HepG2 (cell line): ENCODE measurements around the gene DCAF6. TPM values are rescaled to one million over a fixed set of nuclear protein-coding genes. Genes with fewer than 3 reads are reported as not detected.

ENCODE experiments used
- ATAC-seq: fragments of 200-7000 bp; cut with Tn5 transposase; 3 replicates; pipeline ENCODE4 v1.9.1; 2020; ENCODE audit warnings: mild to moderate bottlenecking, moderate library complexity
- BruUV-seq: library from RNA; stranded (reverse); fragments of 400-500 nt; replicated peaks from 2 replicates; lab custom pipeline; 2021; lab: Mats Ljungman, UMichigan
- CTCF ChIA-PET: fragments of 300-600 bp; formaldehyde crosslinking; extraction: SDS; loops from one replicate; lab custom pipeline; 2021; ENCODE audit warnings: low total read pairs, inconsistent platforms, low intra/inter-chr PET ratio; lab: Yijun Ruan, JAX
- POLR2A ChIA-PET: fragments of 350-600 bp; sonication (Branson Sonifier 250); formaldehyde crosslinking; loops from one replicate; lab custom pipeline; 2020; ENCODE audit warnings: antibody characterized with exemption, inconsistent platforms; lab: Yijun Ruan, JAX
- DNase-seq: peaks from one replicate; pipeline ENCODE4 v3.0.0-alpha.2; 2015; ENCODE audit warnings: low spot score
- FAIRE-seq: peaks from 3 replicates; lab custom pipeline; 2011; peaks lifted over from hg19 to GRCh38; lab: Jason Lieb, UNC
- H2AFZ ChIP-seq: one replicate; pipeline ENCODE4 v1.6.1; 2011; ENCODE audit warnings: low read length, inconsistent platforms
- H3K27ac ChIP-seq: fragments of 300-600 bp; 3 replicates; pipeline ENCODE4 v1.8.0; 2011; ENCODE audit warnings: mixed run types, mild to moderate bottlenecking, mixed read lengths, low read length, inconsistent platforms; ENCODE audit not compliant: insufficient read depth; ENCODE audit errors: extremely low read length
- H3K27me3 ChIP-seq, 2 experiments: fragments of 200-600 bp in 1 of 2; 2 replicates in 1 of 2; 3 replicates in 1 of 2; pipeline versions ENCODE4 v1.6.0 to v1.8.0; 2011; ENCODE audit warnings: low read length in 2 of 2, mild to moderate bottlenecking in 2 of 2, moderate library complexity in 2 of 2, inconsistent platforms in 1 of 2; ENCODE audit not compliant: insufficient read depth in 2 of 2, control insufficient read depth in 1 of 2
- H3K36me3 ChIP-seq, 2 experiments: fragments of 200-600 bp in 1 of 2; replicated peaks in 1 of 2; 2 replicates in 1 of 2; 3 replicates in 1 of 2; pipeline versions ENCODE4 v1.5.1 to v1.8.0; 2011; ENCODE audit warnings: low read length in 2 of 2, inconsistent platforms in 1 of 2; ENCODE audit not compliant: insufficient read depth in 2 of 2, control insufficient read depth in 1 of 2
- H3K4me1 ChIP-seq: 2 replicates; pipeline ENCODE4 v1.5.1; 2012; ENCODE audit warnings: low read length, inconsistent platforms; ENCODE audit not compliant: insufficient read depth
- H3K4me2 ChIP-seq: 2 replicates; pipeline ENCODE4 v1.6.0; 2011; ENCODE audit warnings: low read depth, low read length, inconsistent platforms
- H3K4me3 ChIP-seq, 3 experiments: fragments of 200-600 bp in 1 of 3; sonication (generic), shearing (Covaris generic) in 1 of 3; replicated peaks in 1 of 3; 2 replicates each; pipeline ENCODE4 v1.5.1; 2011 to 2016; ENCODE audit warnings: low read length in 3 of 3, inconsistent platforms in 2 of 3, low read depth in 2 of 3, mild to moderate bottlenecking in 2 of 3, control low read depth in 1 of 3, mixed read lengths in 1 of 3; ENCODE audit not compliant: insufficient read depth in 1 of 3
- H3K79me2 ChIP-seq: one replicate; pipeline ENCODE4 v1.6.1; 2011; ENCODE audit warnings: low read length, inconsistent platforms; ENCODE audit not compliant: insufficient read depth
- H3K9ac ChIP-seq: 2 replicates; pipeline ENCODE4 v1.6.0; 2011; ENCODE audit warnings: mild to moderate bottlenecking, low read depth, low read length, inconsistent platforms; ENCODE audit not compliant: insufficient read depth
- H3K9me3 ChIP-seq: 2 replicates; pipeline ENCODE4 v1.5.1; 2012; ENCODE audit warnings: mild to moderate bottlenecking, low read length
- H4K20me1 ChIP-seq: 2 replicates; pipeline ENCODE4 v1.6.0; 2011; ENCODE audit warnings: inconsistent platforms, mild to moderate bottlenecking, low read length, moderate library complexity; ENCODE audit not compliant: insufficient read depth
- CHD4 ChIP-seq: fragments of 200-600 bp; sonication (generic); IDR thresholded peaks from 2 replicates; pipeline ENCODE4 v1.7.0; 2017; ENCODE audit warnings: mild to moderate bottlenecking, low read length, borderline replicate concordance
- HOXD1 ChIP-seq: sonication (generic); formaldehyde crosslinking; IDR thresholded peaks from 2 replicates; pipeline ENCODE4 v1.5.0; 2020; ENCODE audit warnings: missing genetic modification reagents
- KDM1A ChIP-seq: IDR thresholded peaks from 2 replicates; pipeline ENCODE4 v1.6.1; 2016; ENCODE audit warnings: missing compliant biosample characterization
- NFIB ChIP-seq: sonication (generic); formaldehyde crosslinking; IDR thresholded peaks from 2 replicates; pipeline ENCODE4 v1.9.0; 2021; ENCODE audit warnings: missing genetic modification reagents, mild to moderate bottlenecking, borderline replicate concordance
- NR2F1 ChIP-seq, 2 experiments: fragments of 450-650 bp in 1 of 2; formaldehyde crosslinking in 1 of 2; IDR thresholded peaks; 2 replicates each; pipeline versions ENCODE4 v1.5.0 to v1.6.1; 2016 to 2020; ENCODE audit warnings: mild to moderate bottlenecking in 1 of 2, missing compliant biosample characterization in 1 of 2, missing genetic modification reagents in 1 of 2, moderate library complexity in 1 of 2
- NR2F6 ChIP-seq, 2 experiments: IDR thresholded peaks; 2 replicates each; pipeline ENCODE4 v1.6.1; 2016; ENCODE audit warnings: antibody characterized with exemption in 1 of 2, mild to moderate bottlenecking in 1 of 2
- POLR2A ChIP-seq, 2 experiments: IDR thresholded peaks; 2 replicates each; pipeline ENCODE4 v1.6.1; 2011; ENCODE audit warnings: low read depth in 2 of 2, low read length in 2 of 2, mild to moderate bottlenecking in 1 of 2, moderate library complexity in 1 of 2; ENCODE audit not compliant: insufficient read depth in 1 of 2
- PPARG ChIP-seq: conservative IDR thresholded peaks from 2 replicates; pipeline ENCODE4 v1.6.1; 2016; ENCODE audit warnings: missing biosample characterization, missing genetic modification reagents
- RCOR2 ChIP-seq: IDR thresholded peaks from 2 replicates; pipeline ENCODE4 v1.6.1; 2016; ENCODE audit warnings: missing biosample characterization, missing genetic modification reagents
- ZBTB20 ChIP-seq: sonication (generic); formaldehyde crosslinking; IDR thresholded peaks from 2 replicates; pipeline ENCODE4 v1.8.1; 2023; ENCODE audit warnings: missing genetic modification reagents, low read depth, mild to moderate bottlenecking, borderline replicate concordance
- ZBTB49 ChIP-seq: sonication (generic); formaldehyde crosslinking; IDR thresholded peaks from 2 replicates; pipeline ENCODE4 v1.4.0; 2020; ENCODE audit warnings: missing genetic modification reagents, borderline replicate concordance
- ZFP36 ChIP-seq: fragments of 150-350 bp; IDR thresholded peaks from 2 replicates; pipeline ENCODE4 v1.6.1; 2018; ENCODE audit warnings: borderline replicate concordance, low read length, low read depth; ENCODE audit not compliant: partially characterized antibody
- ZMYM2 ChIP-seq: sonication (generic); formaldehyde crosslinking; IDR thresholded peaks from 2 replicates; pipeline ENCODE4 v1.8.0; 2022; ENCODE audit warnings: mild to moderate bottlenecking, missing genetic modification reagents
- ZMYM3 ChIP-seq: sonication (generic); formaldehyde crosslinking; IDR thresholded peaks from 2 replicates; pipeline ENCODE4 v1.5.1; 2020; ENCODE audit warnings: mild to moderate bottlenecking, missing genetic modification reagents
- ZNF232 ChIP-seq: sonication (generic); formaldehyde crosslinking; IDR thresholded peaks from 2 replicates; pipeline ENCODE4 v1.4.0; 2020; ENCODE audit warnings: missing genetic modification reagents, borderline replicate concordance
- ZNF256 ChIP-seq: sonication (generic); formaldehyde crosslinking; conservative IDR thresholded peaks from 2 replicates; pipeline ENCODE4 v1.4.0; 2020; ENCODE audit warnings: missing genetic modification reagents
- ZNF547 ChIP-seq: sonication (generic); formaldehyde crosslinking; IDR thresholded peaks from 2 replicates; pipeline ENCODE4 v1.5.1; 2020; ENCODE audit warnings: mild to moderate bottlenecking, missing genetic modification reagents
- ZNF629 ChIP-seq: sonication (generic); formaldehyde crosslinking; conservative IDR thresholded peaks from 2 replicates; pipeline ENCODE4 v1.5.0; 2020; ENCODE audit warnings: missing genetic modification reagents
- ZNF724P ChIP-seq: sonication (generic); formaldehyde crosslinking; IDR thresholded peaks from 2 replicates; pipeline ENCODE4 v1.8.0; 2022; ENCODE audit warnings: missing genetic modification reagents, borderline replicate concordance
- ZNF781 ChIP-seq: sonication (generic); formaldehyde crosslinking; IDR thresholded peaks from 2 replicates; pipeline ENCODE4 v1.5.1; 2020; ENCODE audit warnings: borderline replicate concordance, mild to moderate bottlenecking, missing genetic modification reagents; ENCODE audit errors: not compliant biosample characterization
- WGBS: methylation state at CpG from one replicate; pipeline ENCODE4 v1.1.6; 2017; ENCODE audit warnings: low lambda C conversion rate; 5-methylcytosine and 5-hydroxymethylcytosine counted together
- in situ Hi-C: cut with HindIII; loops from 2 replicates; pipeline ENCODE4 v1.10.0; 2017; ENCODE audit warnings: low pct_unique_long_range_greater_than_20kb; ENCODE audit not compliant: extremely low pct_ligation_motif_present
- intact Hi-C: fragments of 100-400 bp; cut with micrococcal nuclease; formaldehyde crosslinking; loops from one replicate; pipeline ENCODE4 v1.10.0; 2022; ENCODE audit not compliant: unreplicated experiment
- polyA plus RNA-seq, 8 experiments: library from polyadenylated mRNA; depleted of rRNA in 3 of 8; stranded (reverse) in 7 of 8; unstranded in 1 of 8; fragments of >200 nt; fragmentation: Illumina TruSeq in 4 of 8; extraction: Trizol in 4 of 8; gene quantifications; 2 replicates each; pipeline versions ENCODE4 v1.2.1 to v1.2.3, GENCODE V29; 2011 to 2016; ENCODE audit warnings: low read depth in 4 of 8, missing spikeins in 1 of 8, mixed read lengths in 1 of 8; ENCODE audit not compliant: insufficient read depth in 1 of 8
- total RNA-seq, 5 experiments: library from RNA; depleted of rRNA; stranded (reverse); fragments of >200 nt; fragmentation: Illumina TruSeq; extraction: Trizol; gene quantifications; 2 replicates each; pipeline ENCODE4 v1.2.3, GENCODE V29; 2016; ENCODE audit warnings: low read depth in 1 of 5

The DCAF6 gene
- total and polyA plus RNA-seq, 2 of the 13 experiments (the other 11 are each of a cell fraction or from before 2014, with no cell fraction given): 24.7 to 33.7 TPM

- H3K4me1 ChIP-seq: peaks cover 53% of the 10 kb centered on the region
- peaks cover 0 to 5% of the 10 kb centered on the region in 2 experiments; a peak in 1 of 5 replicates for H3K27me3 ChIP-seq
- in situ Hi-C loops (loop anchor here (10.0 kb wide), 1 partner anchor 219 kb away; no protein-coding TSS in a partner anchor), intact Hi-C loops (loop anchor here (10.0 kb wide), 1 partner anchor 129 kb away; no protein-coding TSS in a partner anchor)
- no peak overlapping the region for H2AFZ ChIP-seq
- no peaks in the 10 kb centered on the region for H3K36me3 ChIP-seq
- H3K27ac ChIP-seq: peak overlapping the region; percentile 97
- ATAC-seq (no peak), FAIRE-seq (peak; percentile 15), DNase-seq (no peak)
- no peaks in the 10 kb centered on the region for H3K9me3 ChIP-seq
- 44% methylated on average over 4 of the region's 4 CpGs for WGBS
- H4K20me1 ChIP-seq: peaks cover 11% of the 10 kb centered on the region; the same call in 1 of the 2 replicates
- TF ChIP-seq ZNF781 (CRISPR knock-in tag) (no peak), ZFP36 (no peak), RCOR2 (CRISPR knock-in tag) (peak; percentile 81; the same call in 1 of the 2 replicates), ZBTB20 (no peak), CHD4 (peak; percentile 89), KDM1A (peak; percentile 81), NR2F6 (IDR thresholded peaks at IDR 0.05) (peak; percentile 60), NR2F6 (CRISPR knock-in tag; IDR thresholded peaks at IDR 0.05) (peak; percentile 48; the same call in 1 of the 2 replicates), ZMYM2 (0 out of 2 replicates have a peak, but pooled peaks have one; percentile 21), POLR2A (IDR thresholded peaks at IDR 0.05; ENCODE audit: insufficient read depth in 1 of 2, low read depth in 2 of 2, low read length in 2 of 2) (peak in 1 of 2 experiments; percentile 34; a peak in 1 of 4 replicates), PPARG (CRISPR knock-in tag) (0 out of 2 replicates have a peak, but pooled peaks have one; percentile 35), ZNF629 (CRISPR knock-in tag) (peak; percentile 97), ZMYM3 (CRISPR knock-in tag) (peak; percentile 47; the same call in 1 of the 2 replicates), ZNF724P (no peak), ZNF256 (CRISPR knock-in tag) (no peak), NFIB (CRISPR knock-in tag) (no peak), HOXD1 (CRISPR knock-in tag) (no peak), ZNF232 (CRISPR knock-in tag) (no peak), NR2F1 (CRISPR knock-in tag; IDR thresholded peaks at IDR 0.05) (peak in 1 of 2 experiments; percentile 69; a peak in 2 of 4 replicates), ZNF547 (no peak), ZBTB49 (CRISPR knock-in tag) (no peak)
- H3K4me3 ChIP-seq: peak overlapping the region; percentile 82 to 96 (median 90); a peak in 5 of 6 replicates
- H3K4me2 ChIP-seq: peak overlapping the region; percentile 90
- ChIA-PET POLR2A (no interaction called here), CTCF (no interaction called here)
- BruUV-seq: no TSS peak
- H3K9ac ChIP-seq: peak overlapping the region; percentile 99
- H3K79me2 ChIP-seq: peaks cover 81% of the 10 kb centered on the region
Observed at GRCh38 chr1:167933788-167934187, 2.7 kb upstream of the DCAF6 start.
